Stimulated activated CD4-positive, alpha-beta T cell treated with anti-CD3 and anti-CD28 coated beads, Interleukin-12 subunit alpha, Interleukin-12 subunit beta, amount 100 ng/mL, for 48 hours (primary cell): ENCODE data around the gene PDXDC1.
"Not testable (repeated sequence)": the region's sequence is repeated elsewhere in the genome, so short reads cannot be mapped to it uniquely, and the experiment has no call there.

ENCODE experiments used
- DNase-seq, 3 donors: peaks; one replicate each; pipeline ENCODE4 v3.0.0-alpha.2; 2020; ENCODE audit warnings: low read depth in 2 of 3, low spot score in 1 of 3

PDXDC1 gene

DNA sequence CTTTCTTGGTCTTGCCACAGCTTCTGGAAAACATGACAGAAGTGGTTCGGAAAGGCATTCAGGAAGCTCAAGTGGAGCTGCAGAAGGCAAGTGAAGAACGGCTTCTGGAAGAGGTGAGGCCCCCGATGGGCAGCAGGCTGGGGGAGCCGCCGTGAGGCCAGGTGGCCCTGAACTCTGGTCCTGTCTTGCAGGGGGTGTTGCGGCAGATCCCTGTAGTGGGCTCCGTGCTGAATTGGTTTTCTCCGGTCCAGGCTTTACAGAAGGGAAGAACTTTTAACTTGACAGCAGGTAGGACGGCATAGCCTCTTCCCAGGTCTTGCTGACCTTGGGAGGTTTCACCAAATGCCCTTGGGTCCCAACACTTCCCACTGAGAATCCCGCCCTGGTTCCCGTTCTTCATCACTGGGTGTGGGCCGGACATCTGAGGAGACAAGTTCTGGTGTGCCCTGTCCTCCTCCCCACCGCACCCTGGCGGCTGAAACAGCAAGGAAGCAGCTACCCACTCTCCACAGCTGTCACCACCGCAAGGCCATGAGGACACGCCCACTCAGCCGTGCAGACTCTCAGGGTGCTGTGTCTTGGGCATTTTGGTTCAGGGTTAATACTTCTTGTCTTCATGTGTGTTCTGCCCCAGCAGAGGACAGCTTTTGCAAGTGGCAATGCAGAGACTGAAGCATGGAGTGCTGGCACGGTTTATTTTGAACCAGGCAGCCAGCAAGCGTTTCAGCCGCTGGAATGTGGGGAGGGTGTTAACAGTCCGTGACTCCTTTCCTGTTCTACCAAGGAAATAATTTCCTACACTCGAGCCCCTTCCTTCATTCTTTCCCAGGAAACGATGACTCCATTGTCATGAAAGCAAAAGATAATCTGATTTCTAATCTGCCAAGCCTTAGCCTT is 59.7 kb downstream of the PDXDC1 start:
- no peak for DNase-seq

DNA sequence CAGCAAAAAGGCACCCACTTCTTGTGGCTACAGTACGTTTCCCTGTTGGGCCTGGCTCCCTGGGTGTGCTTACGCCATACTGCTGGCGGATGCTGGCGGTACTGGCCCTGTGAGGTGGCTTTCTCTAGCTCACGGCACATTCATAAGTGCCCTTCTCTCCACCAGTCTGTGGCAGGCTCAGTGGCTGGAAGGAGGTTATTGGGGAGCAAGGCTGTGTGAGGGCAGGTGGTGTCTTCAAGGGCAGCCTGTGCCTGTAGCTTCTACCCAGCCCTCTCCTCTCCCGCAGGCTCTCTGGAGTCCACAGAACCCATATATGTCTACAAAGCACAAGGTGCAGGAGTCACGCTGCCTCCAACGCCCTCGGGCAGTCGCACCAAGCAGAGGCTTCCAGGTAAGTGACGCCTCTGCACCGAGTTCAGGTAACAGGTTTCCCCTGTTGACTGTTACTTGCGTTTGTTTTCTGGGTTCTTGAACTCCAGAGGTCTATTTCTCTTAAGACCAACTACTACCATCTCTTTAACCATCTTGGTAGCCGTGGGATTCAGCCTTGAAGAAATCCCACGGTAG is 60.4 kb downstream of the PDXDC1 start:
- DNase-seq, result no peak

DNA sequence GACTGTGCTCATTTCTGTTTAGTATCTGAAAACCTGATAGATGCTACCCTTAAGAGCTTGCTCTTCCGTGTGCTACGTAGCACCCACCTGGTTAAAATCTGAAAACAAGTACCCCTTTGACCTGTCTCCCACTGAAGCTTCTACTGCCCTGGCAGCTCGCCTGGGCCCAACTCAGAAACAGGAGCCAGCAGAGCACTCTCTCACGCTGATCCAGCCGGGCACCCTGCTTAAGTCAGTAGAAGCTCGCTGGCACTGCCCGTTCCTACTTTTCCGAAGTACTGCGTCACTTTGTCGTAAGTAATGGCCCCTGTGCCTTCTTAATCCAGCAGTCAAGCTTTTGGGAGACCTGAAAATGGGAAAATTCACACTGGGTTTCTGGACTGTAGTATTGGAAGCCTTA is 62.2 kb downstream of the PDXDC1 start:
- no peak for DNase-seq

DNA sequence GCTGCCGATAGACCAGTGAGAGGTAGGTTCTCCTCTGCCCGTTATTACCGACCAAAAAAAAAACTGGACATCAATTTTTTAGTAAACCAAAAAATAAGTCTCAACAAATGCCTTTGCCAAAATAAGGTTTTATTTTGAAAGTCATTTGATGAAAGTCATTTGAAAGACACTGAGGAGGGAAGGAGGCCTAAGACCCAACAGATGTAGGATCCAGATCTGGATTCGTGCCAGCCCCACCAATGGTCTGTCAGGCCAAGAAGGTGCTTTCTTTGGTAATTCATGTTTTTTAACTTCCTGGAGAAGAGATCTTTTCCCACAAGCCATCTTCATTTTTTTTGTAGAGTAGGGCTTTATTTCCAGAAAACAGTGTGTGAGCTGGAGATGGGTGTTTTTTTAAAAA is 62.9 kb downstream of the PDXDC1 start:
- no peak for DNase-seq

DNA sequence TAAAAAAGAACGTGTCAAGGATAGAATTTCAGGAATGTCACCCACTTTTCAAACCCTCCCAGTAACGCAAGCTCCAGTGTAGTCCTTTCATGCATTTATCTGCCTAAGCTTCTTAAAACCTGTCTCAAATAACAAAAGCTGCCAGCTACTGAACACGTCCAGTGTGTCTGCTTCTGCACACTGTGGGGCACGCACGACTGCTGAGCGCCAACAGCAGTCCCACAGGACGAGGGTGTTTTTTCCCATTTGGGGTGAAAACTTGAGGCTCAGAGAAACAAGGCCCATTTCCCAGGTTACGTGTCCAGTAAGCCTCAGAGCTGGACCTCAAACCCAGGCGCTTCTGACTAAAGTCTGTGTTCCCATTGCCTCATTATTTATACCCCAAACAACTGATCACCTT is 63.9 kb downstream of the PDXDC1 start:
- no peak for DNase-seq

DNA sequence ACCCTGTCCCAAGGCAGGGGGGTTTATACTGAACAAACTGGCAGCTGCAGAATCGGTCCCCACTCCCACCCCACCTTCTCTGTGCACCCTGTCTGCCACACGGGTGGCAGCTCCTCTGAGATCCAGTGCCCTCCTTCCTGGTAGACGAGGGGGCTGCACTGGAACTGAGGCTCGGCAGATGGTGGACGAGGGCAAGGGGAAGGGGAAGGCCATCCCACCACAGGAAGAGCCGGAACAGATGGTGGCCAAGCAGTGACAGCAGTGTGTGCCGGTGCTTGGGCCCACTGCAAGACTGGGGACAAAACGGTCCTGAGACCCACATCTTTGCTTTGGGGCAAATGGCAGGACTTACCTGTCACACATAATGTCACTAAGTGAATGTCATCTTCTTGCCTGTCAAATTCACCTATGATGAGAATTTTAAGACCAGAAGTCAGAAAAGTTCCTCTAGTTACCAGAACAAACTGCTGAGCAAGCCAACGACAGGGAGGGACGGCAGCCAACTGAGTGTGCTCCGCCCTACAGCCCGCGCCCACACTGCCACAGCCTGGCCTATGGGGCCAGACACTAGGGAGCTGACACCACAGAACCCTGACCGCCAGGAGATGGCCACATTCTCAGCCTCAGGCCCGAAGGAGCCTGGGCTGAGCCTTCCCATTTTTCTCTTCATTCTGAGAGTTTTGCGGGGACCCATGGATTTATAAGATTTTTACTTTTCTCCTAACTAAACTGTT is 66.6 kb downstream of the PDXDC1 start:
- no peak for DNase-seq

DNA sequence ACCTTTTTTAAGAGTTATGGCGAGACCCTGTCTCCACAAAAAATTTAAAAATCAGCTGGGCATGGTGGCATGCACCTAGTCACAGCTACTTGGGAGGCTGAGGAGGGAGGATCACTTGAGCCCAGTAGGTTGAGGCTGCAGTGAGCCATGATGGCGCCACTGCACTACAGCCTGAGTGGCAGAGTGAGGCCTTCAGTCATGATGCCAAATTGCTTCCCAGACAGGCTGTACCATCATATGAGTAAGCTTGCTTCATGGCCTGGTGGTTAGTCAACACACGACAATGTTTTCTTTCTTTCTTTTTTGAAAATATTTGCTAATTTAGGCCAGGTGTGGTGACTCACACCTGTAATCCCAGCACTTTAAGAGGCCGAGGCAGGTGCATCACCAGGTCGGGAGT is 68.5 kb downstream of the PDXDC1 start:
- DNase-seq, result no peak

DNA sequence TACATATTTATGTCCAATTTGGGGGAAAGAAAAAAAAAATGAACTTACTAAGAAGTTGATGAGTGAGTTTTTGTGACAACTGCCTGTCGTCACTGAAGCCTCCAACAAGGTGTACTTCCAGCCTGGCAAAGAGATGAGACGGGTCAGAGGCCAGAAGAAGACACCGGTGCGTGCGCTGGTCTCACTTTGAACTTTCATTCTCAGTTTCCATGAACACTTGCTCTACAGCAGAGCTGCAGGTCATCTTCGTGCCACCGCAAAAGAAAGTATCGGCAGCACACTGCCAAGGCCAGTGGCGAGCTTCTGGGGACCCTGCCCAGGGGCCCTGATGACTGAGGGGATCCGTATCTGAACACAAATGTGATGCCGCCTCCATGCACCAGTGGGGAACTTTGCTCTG is 69.5 kb downstream of the PDXDC1 start:
- DNase-seq, result no peak

DNA sequence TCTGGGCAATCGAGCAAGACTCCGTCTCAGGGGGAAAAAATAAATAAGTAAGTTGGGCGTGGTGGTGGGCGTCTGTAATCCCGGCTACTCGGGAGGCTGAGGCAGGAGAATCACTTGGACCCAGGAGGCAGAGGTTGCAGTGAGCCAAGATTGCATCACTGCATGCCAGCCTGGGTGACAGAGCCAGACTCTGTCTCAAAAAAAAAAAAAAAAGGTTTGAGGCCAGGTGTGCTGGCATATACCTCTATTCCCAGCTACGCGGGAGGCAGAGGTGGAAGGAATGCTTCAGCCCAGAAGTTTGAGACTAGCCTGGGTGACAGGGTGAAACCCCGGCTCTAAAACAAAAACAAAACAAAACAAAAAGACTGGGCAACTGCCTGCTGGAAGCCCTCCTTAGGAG is 70.4 kb downstream of the PDXDC1 start:
- not testable (repeated sequence) for DNase-seq

DNA sequence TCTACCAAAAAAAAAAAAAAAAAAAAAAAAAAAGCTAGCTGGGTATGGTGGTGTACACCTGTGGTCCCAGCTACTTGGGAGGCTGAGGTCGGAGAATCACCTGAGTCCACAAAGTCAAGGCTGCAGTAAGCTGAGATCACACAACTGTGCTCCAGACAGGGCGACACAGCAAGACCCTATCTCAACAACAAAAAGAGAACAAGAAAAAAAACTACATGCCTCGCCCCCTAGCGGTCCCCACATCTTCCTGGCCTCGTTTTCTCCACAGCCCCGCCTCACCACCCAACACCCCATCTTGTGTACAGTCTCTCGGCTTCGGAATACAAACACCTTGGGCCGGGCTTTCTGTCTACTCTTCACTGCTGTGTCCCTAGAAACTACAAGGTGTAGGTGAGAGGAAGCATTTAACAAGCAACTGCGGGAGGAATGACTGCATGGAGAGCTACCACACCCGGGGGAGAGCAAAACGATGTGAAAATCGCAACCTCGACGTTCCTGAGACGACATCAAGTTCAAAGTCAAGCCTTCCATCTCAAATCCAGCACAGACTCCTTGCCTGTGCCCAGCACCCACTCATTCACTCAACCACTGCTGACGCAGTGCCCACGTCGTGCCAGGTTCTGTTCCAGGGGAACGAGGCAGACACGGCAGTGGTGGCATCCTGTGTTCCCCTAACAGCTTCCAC is 72.0 kb downstream of the PDXDC1 start:
- no peak for DNase-seq

DNA sequence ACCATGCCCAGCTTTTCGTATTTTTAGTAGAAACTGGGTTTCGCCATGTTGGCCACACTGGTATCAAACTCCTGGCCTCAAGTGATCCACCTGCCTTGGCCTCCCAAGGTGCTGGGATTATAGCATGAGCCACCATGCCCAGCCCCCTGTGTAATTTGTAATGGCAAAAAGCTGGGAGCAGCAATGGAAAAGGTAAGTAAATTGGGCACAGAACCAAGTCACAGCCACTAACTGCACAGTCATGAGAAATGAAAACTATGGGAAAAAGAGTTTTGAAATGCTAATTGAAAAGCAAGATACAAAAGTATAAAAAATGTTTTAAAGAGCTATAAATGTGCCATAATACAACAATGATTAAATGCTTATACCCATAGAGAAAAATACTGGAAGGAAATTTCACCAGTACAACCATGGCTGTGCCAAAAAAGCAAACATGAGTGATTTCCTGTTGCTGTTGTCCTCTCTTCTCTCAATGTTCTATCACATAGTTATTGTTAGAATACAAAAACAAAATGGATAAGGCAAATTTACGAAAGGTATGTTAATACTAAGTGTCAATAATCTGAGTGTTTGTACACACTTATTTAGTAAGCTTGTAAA is 74.9 kb downstream of the PDXDC1 start:
- no peak for DNase-seq

DNA sequence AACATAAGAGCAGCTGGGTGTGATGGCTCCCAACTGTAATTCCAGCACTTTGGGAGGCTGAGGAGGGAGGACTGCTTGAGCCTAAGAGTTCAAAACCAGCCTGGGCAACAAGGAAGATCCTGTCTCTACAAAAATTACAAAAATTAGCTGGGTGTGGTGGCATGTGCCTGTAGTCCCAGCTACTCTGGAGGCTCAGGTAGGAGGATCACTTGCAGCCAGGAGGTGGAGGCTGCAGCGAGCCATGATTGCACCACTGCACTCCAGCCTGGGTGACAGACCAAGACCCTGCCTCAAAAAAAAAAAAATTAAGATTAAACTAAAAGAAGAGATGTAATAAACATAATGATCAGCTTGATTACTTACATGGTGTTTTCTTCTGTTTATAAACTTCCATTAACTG is 75.6 kb downstream of the PDXDC1 start:
- DNase-seq, result not testable (repeated sequence)

DNA sequence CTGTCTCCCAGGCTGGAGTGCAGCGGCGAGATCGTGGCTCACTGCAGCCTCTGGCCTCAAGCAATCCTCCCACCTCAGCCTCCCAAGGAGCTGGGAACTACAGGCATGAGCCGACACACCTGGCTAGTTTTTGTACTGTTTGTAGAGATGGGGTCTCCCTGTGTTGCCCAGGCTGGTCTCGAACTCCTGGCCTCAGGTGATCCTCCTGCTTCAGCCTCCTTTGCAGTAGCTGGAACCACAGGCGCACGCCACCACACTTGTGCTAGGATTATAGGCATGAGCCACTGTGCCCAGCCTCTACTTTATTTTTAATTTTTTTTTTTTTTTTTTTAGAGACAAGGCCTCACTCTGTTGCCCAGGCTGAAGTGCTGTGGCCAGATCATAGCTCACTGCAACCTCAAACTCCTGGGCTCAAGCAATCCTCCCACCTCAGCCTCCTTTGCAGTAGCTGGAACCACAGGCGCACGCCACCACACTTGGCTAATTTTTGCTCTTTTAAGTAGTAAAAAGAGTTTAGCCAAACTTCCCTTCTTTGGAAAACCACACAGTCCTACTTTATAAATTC is 76.6 kb downstream of the PDXDC1 start:
- DNase-seq, result no peak

DNA sequence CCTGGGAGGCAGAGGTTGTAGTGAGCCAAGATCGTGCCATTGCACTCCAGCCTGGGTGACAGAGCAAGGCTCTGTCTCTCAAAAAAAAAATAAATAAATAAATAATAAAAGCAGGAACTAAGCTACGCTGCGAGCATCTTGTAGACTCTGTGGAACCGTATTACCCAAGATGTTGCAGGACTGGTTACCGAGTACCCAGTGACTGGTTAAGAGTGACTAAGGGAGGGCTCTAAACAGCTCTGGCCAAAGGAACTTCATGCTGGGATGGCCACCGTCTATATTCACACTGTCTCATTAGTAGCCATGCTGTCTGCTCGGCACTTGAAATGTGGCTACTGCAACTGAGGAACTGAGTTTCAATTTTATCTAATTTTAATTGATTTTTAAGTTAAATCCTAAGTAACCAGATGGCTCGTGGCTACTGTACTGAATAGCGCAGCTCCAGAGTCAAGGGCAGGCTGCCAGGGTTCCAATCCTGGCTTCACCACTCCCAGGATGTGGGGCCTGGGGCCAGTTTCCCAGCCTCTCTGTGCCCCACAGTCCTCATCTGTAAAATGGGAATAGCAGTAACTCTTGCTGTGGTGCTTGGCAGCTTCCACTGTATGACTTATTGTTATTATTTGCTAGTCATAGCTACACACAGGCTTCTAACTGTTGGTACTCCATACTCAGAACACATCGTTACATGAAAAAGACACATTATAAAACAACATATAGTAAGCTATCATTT is 78.1 kb downstream of the PDXDC1 start:
- DNase-seq, result no peak

DNA sequence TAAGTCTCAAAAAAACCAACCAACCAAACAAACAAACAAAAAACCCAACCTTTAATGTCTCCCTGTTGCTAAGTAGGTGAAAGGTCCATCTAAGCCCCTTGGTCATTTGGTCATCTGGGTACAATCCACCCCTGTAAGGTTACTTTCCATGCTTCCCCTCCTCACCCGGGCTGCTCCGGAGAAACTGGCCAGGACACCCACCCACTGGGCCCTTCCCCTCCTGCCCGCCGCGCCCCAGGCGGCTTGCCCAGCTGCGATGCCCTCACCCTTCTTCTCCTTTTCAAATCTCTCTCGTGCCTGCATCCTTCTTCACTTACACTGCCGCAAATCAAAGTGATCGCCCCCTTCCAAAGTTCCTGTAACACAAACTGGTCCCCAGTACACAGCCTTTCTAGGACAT is 79.1 kb downstream of the PDXDC1 start:
- no peak for DNase-seq

DNA sequence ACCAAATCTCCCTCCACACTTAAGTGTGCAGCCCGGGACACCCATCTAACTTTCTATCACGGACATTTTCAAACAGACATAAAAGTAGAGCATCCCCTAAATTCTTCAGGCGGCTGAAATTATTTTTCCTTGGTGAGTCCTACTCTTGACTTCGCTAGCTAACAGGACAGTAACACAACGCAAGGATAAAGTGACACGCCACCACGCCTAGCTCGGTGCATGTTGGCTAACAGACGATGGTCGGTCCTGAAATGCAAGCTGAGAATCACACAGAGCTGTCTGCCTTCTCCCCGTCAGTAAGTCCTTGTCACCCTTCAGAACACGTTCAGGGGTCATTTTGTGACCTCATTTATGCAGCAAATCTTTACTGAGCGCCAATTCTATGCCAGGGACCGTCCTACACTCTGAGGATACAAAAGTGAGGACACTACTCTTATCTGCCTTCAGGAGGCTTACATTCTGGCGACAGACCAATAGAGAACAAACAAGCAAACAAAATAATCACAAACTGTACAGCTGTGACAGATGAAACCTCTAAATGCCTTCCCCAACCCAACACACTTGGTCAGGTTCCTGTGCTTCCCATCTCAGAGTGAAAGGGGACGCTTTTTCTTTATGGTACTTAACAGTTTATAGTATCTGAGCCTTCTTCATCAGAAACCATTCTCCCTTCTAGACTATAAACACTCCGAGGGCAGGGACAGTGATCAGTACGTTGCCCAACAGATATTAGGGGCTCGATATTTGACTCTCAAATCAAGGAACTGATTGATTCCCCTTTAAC is 79.7 kb downstream of the PDXDC1 start:
- no peak for DNase-seq

DNA sequence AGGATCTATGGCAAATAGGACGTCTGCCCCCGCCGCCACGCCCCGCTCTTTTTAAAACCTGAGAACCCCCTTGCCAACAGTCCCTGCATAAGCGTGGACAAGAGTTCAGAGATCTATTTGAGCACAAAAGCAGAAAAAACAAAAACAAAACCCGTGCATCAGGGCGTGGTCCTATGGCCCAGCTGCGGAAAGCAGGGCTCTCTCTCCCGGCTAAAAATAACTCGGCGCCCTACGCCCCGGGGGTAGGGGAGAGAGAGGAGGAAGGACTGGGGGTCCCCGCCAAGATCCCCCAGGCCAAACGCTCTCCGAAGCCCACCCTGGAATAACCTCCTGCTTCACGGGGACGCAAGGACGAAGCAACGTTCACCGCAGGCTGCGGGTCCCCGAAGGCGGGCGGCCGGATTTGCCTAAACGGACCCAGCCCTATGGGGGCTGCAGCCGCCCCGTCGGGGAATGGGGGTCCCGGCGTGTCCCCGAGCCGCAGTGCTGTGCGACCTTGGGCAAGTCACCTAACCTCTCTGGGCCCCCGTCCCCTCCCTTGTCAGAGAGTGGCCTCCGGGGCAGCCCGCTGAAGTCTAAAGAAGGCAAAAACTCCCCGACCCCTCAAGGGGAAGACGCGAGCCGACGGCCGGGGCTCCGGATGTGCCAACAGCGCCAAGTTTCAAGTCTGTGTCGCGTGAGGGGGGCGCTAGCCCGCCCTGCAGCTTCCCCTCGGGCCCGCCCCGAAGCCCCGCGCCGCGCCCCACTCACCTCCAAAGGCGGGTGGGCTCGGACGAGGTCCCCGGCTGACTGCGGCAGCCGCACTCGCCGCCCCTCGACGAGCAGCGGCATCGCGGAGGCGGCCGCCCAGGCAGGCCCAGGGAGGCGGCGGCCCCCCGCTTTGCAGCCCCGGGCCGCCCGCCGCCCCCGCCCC is 80.6 kb downstream of the PDXDC1 start:
- peak in 1 of 3 donors; percentile 19 for DNase-seq

DNA sequence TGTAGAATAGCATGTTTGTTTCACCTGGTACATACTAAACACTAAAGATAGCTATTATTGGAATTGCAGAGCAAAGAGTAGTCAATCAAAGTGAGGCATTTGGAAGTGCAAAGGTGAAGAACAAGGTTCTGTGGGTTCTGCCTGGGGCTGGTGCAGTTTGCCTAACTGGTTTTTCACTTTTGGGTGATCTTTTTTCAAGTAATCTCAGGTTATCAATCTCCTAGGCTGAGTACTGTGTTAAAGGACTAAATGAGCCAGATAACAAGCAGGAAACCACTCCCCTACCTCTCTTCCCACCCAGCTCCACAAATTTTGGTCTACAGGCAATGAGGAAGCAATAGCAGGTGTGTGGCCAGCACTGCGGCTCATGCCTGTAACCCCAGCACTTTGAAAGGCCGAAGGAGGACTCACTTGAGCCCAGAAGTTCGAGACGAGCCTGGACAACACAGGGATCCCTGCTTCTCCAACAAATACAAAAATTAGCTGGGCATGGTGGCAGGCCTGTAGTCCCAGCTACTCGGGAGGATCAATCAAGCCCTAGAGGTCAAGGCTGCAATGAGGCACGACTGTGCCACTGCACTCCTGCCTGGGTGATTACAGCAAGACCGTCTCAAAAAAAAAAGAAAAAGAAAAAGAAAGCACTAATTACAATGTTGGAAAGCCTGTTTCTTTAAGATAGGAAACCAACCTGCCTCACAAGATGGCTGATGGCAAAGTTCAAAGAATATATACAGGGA is 83.0 kb downstream of the PDXDC1 start:
- DNase-seq, result no peak
